Stimulated activated CD8-positive, alpha-beta memory T cell treated with anti-CD3 and anti-CD28 coated beads, Interleukin-15, amount 100 ng/mL, for 4 hours (primary cell): ENCODE data around the gene ATP8B4.
"Not testable (repeated sequence)": the region's sequence is repeated elsewhere in the genome, so short reads cannot be mapped to it uniquely, and the experiment has no call there.

ENCODE experiments used
- DNase-seq, 2 donors: peaks; one replicate each; pipeline ENCODE4 v3.0.0-alpha.2; 2020; ENCODE audit warnings: low read depth in 2 of 2

ATP8B4 gene

DNA sequence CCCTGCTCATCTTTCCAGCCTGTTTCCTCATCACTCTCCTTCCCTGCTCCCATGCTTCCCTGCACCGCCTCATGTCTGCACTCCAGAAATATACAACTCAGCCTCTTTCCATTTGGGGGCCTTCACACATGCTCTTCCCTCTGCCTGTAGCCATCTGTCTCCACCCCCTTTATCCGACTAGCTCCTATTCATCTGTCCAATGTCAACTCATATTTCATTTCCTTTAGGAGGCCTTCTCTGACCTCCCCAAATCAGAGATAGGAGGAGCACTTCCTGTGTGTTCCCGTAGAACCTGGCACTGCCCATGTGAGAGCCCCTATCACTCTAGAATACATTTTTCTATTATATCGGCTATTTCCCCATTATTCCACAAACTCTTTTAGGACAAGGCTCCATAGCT lies 10.6 kb downstream of the ATP8B4 start:
- no peak for DNase-seq

- DNase-seq: no peak
These were observed 11.2 kb downstream of the ATP8B4 start for GRCh38 chr15:50107591-50108408.

DNA sequence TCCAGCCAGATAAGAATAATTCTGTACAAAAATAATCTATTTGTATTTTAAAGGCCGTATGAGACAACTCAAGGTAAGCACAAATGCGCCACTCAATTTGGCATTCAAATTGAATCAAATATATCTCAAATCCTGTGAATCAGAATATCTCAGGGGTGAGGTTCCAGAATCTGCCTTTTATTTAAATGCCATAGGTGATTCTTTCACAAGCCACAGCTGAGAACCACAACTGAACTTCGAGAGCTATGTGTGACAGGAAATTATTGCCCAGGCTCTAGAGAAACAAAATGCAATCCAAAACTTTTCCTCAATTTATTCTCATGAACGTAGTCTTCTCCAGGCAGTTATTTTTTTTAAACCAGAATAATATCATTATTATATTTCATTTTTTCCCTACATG lies 11.9 kb downstream of the ATP8B4 start:
- DNase-seq: no peak

DNA sequence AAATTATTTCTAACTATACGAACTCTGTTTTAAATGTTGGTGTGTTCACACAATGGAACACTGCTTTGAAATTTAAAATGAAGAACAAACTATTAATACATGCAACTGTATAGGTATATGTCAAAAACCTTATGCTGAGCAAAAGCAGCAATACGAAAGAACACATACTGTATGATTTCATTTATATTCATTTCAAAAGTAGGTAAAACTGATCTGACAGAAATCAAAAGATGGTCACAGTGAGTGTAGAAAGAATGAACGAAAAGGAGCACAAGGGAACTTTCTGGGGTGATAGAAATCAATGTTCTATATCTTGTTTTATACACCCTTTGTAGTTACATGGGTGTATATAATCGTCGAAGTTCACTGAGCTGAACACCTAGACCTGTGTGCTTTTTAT lies 12.6 kb downstream of the ATP8B4 start:
- no peak for DNase-seq

DNA sequence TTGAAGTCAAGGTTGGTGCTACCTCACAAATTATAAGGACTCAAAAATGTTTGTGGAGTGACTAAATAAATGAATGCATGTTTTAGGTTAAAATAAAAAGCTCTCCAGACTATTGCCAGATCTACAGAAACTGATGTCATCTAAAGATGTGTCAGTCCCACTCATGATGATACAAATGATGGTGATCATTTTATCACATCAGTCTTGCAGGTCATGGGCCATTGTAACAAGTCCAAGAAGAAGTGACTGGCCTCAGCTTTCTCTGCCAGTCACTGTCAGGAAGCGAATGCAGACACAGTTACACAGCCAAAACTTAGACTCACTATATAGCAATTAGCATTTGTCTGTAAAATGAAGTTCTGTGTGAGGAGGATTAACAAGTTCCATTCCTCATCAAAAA lies 18.5 kb downstream of the ATP8B4 start:
- DNase-seq: no peak

- no peak for DNase-seq
These were observed 20.5 kb downstream of the ATP8B4 start for GRCh38 chr15:50098545-50098944.

GRCh38 chr15:50095938-50096821 lies 22.9 kb downstream of the ATP8B4 start:
- no peak for DNase-seq

GRCh38 chr15:50089386-50089785 lies 29.6 kb downstream of the ATP8B4 start:
- not testable (repeated sequence) for DNase-seq

GRCh38 chr15:50084932-50085331 lies 34.1 kb downstream of the ATP8B4 start:
- no peak for DNase-seq

DNA sequence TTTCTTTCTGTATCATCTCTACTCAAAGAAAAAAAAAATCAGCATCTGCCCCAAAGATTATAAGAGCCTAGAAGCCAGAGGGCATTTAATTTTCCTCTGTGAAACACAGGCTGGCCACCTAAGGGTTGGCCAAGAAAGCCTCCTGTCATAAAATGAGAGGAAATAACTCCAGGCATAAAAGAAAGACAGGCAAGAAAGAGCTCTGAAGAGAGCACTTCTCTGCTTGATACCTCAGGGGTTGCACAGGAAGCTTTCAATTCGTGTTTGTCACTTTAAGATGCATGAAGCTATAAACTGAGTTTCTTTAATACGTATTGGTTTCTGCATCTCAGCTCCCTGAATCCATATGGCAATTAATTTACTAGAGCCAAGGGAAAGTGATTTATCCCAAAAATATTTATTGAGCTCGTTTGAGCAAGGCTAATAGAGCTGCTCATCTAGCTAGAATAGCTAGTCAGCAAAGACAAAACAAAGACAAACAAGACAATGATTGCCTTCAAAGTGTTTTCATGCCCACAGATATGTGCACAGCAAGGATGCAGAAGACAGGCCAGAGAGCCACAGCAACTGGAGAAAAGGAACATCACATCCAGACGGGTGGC lies 35.5 kb downstream of the ATP8B4 start:
- no peak for DNase-seq

DNA sequence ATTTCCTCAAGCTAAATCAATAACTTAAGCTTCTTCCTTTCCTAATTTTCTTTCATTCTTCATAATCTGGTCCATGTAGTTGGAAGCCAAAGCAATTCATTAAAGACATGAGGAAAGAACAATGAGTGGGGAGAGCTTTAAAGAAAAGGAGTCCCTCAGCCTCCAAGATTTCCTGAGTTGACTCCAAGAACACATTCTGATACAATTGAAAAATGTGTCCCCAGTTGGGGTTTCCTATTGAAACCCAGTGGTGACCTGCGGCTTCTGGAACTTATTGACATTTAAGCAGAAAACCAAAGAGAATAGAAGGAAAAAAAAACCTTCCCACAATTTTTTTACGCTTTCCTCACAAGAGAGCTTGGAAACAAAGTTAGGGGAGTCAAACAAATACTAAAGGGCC lies 37.0 kb downstream of the ATP8B4 start:
- no peak for DNase-seq

GRCh38 chr15:50077651-50078050 lies 41.4 kb downstream of the ATP8B4 start:
- DNase-seq: no peak

DNA sequence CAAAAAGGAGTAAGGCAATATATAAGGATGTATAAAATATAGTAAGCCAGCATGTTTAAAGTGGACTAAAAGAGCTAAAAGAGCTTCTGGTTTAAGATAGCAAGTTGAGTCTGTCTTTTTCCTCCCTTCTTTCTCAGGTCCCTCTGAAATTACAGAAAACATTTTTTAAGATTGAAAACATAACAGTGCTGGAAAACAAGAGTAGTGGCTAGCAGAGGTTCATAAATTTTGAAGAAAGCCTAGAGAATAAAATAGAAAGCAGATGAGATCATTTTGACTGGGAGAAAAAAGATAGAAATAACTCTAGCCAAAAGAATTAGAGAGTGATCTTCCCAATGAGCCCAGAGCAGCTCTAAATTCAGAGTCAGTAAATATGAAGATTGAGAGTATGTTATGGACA lies 41.9 kb downstream of the ATP8B4 start:
- DNase-seq: no peak

DNA sequence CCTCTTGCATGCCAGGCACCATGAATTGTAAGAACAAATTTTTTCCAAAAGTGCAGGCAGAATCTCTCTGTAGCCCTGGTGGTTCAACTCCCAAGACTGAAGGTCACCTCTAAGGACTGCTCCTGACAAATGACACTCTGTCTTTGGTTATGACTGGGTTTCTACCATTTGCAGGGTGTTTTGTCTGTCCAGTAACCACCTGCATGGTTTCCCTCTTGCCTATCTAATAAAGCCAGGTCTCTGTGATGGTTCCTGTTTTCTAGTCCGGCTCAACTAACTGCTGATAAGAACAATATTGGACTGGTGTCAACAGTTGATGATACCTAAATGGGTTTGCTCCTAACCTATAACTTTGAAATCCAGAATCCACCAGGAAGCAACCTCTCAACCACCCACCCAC lies 43.7 kb downstream of the ATP8B4 start:
- DNase-seq: no peak

DNA sequence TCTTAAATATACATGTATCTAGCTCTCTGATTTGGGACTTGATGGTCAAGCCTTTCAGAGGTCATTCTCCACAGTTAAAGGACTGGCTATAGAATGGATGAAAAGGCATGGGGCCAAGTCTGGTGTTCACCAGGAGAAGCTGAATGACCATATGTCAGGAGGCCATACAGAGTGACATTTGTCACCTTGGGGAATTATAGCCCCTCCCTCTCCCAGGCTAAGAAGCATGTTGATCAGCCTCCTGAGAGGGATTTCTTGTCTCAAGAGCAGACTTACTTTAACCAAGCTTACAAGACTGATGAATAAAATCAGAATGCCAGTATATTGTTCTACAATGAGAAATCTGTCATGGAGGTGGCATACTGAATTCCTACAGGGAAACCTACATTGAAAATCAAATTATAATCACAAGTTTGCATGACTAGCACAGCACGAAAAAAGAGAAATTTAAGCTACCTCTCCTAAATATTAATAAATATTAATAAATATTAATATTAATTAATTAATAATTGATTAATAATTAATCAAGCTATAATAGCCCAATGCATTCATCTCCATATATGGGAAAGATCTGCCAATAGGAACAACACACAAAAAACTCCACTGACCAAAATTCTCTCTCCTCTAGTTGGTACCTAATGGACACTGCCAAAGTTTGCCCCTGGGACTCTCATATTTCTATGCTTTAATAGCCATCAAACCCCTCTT lies 47.3 kb downstream of the ATP8B4 start:
- DNase-seq: no peak

GRCh38 chr15:50068016-50068415 lies 51.0 kb downstream of the ATP8B4 start:
- no peak for DNase-seq

- DNase-seq: no peak
These were observed 51.8 kb downstream of the ATP8B4 start for GRCh38 chr15:50067254-50067653.

GRCh38 chr15:50066666-50067065 lies 52.4 kb downstream of the ATP8B4 start:
- DNase-seq: no peak

DNA sequence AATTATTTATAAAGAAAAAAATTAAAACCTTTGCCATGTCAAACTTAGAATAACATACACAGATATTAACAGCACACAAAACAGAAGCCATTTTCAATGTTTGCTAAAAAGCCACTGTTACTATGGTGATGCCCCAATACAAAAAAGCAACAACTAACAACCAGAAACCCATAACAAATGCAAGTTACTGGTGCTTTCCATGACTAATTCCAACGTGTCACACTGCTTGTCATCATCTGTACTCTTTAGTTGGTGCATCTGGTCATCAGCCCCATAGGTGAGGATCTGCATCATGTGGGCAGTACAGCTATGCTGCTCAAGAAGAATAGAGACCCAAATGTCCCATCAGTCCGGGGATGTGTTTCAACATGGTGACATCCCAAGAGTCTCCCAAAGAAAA lies 52.8 kb downstream of the ATP8B4 start:
- no peak for DNase-seq

DNA sequence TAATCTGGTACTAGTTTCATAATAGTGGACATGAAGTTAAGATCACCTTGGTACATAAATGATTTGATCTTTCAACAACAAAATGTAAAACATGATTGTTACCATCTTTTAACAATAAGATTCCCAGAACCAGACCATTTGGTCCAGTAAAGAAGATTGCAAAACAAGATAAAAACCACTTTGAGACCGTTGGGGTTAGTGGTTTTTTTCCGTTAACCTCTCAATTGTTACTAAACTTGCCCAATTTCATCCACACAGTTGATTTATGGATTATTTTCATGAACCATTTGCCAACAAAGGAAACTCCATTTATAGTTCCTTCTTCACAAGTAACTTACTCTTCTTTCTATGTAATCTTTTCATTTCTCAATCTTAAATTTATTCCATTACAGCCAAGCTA lies 53.8 kb downstream of the ATP8B4 start:
- no peak for DNase-seq

GRCh38 chr15:50064673-50065072 lies 54.4 kb downstream of the ATP8B4 start:
- DNase-seq: no peak

- no peak for DNase-seq
These were observed 55.8 kb downstream of the ATP8B4 start for GRCh38 chr15:50063226-50063625.
